ENCODE results near the gene TMX4.
"Not testable (repeated sequence)": the region's sequence is repeated elsewhere in the genome, so short reads cannot be mapped to it uniquely, and the experiment has no call there.

- not testable (repeated sequence) for TF ChIP-seq CTCF, POLR2A (IDR thresholded peaks at IDR 0.05)
These were observed 63.0 kb downstream of the TMX4 start for GRCh38 chr20:7956561-7956960.

Data from prostate gland (tissue), 2 donors.